Measurements from ENCODE around the gene PLPP6.

DNA sequence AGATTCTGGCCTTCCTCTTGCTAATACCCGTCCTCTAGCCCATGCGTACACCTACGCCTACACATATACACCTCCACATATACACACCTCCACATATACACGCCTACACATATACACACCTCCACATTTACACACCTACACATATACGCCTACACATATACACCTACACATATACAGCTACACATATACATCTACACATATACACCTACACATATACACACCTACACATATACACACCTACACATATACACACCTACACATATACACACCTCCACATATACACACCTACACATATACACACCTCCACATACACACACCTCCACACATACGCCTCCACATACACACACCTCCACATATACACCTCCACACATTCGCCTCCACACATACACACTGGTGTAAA is 51.8 kb downstream of the PLPP6 start:
- TF ChIP-seq, protein P1, sequence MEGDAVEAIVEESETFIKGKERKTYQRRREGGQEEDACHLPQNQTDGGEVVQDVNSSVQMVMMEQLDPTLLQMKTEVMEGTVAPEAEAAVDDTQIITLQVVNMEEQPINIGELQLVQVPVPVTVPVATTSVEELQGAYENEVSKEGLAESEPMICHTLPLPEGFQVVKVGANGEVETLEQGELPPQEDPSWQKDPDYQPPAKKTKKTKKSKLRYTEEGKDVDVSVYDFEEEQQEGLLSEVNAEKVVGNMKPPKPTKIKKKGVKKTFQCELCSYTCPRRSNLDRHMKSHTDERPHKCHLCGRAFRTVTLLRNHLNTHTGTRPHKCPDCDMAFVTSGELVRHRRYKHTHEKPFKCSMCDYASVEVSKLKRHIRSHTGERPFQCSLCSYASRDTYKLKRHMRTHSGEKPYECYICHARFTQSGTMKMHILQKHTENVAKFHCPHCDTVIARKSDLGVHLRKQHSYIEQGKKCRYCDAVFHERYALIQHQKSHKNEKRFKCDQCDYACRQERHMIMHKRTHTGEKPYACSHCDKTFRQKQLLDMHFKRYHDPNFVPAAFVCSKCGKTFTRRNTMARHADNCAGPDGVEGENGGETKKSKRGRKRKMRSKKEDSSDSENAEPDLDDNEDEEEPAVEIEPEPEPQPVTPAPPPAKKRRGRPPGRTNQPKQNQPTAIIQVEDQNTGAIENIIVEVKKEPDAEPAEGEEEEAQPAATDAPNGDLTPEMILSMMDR (optimal IDR thresholded peaks at IDR 0.05 in 1 of 3, IDR thresholded peaks at IDR 0.05 in 1 of 3, conservative IDR thresholded peaks at IDR 0.05 in 1 of 3; ENCODE audit: extremely low read depth in 1 of 3, insufficient read depth in 2 of 3, low read length in 3 of 3): no peak
- no peak for TF ChIP-seq EZH2 (IDR thresholded peaks at IDR 0.05; ENCODE audit: low read length)

Data from keratinocyte (primary cell).